Superior temporal gyrus (tissue), 1 donor: Measurements from ENCODE around the gene TBC1D16.

ENCODE experiments used
- DNase-seq: peaks from one replicate; pipeline ENCODE4 v3.0.0-alpha.2; 2016; ENCODE audit errors: extremely low spot score

Gene TBC1D16

GRCh38 chr17:79938336-79939093 lies 97.2 kb downstream of the TBC1D16 start:
- no peak for DNase-seq

GRCh38 chr17:79937391-79938335 lies 98.0 kb downstream of the TBC1D16 start:
- peak; percentile 4 for DNase-seq

- DNase-seq, result no peak
Measured at GRCh38 chr17:79936641-79937381, 98.9 kb downstream of the TBC1D16 start.

- no peak for DNase-seq
Measured at GRCh38 chr17:79936050-79936449, 99.6 kb downstream of the TBC1D16 start.

DNA sequence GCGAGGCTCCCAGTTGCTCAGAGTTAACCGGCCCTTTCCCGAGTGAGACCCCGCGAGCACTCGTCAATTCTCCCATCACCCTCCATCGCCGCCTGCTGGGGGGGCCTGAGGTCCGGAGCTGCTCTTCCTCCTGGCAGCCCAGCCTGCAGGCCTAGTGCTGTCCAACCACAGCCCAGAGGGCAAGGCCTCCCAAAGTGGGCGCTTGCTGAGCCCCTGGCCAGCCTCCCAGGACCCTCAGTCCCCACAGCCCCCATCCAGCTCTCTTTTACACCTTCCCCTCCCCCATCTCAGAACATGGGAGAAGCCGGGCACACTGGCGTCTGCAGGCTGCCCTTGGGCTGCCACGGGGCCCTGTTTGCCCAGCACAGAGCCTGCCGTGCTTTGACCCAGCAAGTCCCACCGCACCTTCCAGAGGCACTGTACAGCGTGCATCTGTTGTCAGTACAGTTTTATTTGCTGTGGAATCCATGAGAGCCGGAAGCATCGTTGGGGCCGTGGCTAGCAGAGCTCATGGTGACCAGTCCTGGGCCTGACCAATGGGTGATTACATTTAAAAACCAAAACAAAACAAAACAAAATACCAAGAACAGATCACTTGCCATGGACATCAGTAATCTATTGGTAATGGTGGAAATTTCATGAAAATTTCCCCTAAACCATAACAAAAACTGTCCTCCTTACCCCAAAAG lies 100.3 kb downstream of the TBC1D16 start:
- no peak for DNase-seq

- no peak for DNase-seq
Measured at GRCh38 chr17:79934653-79934970, 101.1 kb downstream of the TBC1D16 start.

GRCh38 chr17:79933863-79934652 lies 101.6 kb downstream of the TBC1D16 start:
- peak; percentile 74 for DNase-seq

DNA sequence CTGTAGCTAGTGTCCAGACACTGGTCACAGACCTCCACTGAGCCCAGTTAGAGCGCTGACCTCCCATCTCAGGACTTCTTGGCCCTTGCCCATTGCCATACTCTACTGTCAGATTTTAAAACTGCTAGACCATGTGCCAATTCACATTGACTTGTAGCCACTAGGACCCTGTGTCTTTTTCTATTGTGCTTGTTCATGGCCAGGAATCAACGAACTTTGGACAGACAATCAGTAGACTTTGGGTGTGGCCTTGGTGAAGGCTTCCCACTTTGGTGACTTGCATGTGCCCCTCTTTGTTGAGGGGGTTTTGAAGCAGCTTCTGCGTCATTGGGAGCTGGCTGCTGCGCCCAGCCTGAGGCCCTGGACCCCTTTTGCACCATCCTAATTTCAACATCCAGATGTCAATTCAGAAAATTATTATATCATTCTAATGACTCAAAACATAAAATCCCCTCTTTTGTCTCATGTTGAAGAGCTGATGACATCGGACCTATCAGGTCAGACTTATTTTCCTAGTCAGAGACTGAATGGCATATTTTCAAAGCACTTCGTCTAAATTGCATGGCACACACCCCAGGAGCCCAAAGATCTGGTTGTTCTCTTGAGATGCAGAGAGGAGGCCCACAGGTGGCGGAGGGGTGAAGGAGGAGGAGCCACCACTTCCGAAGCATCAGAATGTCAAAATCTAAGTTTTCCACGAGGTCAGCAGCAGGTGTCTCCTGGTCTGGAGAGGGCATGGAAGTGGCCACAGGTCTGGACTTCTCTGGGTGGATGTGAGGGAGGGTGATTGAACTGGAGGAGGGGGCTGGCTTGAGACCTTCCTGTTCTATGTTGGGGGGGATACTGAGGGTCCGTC lies 103.0 kb downstream of the TBC1D16 start:
- DNase-seq, result no peak

- no peak for DNase-seq
Measured at GRCh38 chr17:79931817-79932309, 103.8 kb downstream of the TBC1D16 start.

DNA sequence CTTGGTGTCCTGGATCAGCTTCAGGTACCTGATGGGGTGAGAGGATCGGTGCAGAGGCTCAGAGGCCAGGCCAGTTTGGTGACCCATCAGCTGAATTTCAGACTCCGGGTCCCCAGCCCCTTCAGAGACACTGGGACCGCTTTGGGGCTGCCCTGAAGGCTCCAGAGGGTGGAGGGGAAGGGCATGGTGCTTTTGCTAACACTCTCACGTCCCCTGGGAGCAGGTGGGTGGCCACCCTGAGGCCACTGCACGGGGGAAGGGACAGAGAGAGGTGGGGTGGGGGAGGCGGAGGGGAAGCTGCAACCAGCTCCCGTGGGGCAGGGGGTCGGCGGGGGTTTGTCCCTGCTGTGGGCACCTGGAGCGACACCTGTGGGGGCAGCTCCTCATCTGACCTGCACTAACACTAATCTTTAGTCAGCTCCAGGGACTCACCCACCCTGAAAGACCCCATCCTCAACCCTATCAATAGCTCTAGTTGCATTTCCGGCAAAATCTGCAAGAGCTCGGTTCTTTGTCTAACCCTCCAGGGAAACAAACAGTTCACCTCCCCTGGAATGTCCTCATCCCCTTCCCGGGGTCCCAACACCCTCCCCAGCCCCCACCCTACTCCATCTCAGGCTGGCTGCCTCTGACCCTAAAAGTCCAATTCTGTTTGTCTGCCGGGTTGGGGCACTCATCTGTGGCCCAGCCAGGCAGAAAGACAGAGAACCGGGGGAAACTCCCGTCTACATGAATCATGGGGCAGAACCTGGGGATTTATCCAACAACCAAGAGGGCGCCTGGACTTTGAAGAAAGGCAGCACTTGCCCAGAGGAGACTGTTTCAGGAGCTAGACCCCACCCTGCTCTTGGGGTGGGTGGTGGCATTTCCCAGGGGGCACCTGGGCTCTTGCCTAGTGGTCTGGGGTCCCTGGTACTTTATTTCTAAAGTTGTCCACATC lies 104.5 kb downstream of the TBC1D16 start:
- DNase-seq, result no peak

DNA sequence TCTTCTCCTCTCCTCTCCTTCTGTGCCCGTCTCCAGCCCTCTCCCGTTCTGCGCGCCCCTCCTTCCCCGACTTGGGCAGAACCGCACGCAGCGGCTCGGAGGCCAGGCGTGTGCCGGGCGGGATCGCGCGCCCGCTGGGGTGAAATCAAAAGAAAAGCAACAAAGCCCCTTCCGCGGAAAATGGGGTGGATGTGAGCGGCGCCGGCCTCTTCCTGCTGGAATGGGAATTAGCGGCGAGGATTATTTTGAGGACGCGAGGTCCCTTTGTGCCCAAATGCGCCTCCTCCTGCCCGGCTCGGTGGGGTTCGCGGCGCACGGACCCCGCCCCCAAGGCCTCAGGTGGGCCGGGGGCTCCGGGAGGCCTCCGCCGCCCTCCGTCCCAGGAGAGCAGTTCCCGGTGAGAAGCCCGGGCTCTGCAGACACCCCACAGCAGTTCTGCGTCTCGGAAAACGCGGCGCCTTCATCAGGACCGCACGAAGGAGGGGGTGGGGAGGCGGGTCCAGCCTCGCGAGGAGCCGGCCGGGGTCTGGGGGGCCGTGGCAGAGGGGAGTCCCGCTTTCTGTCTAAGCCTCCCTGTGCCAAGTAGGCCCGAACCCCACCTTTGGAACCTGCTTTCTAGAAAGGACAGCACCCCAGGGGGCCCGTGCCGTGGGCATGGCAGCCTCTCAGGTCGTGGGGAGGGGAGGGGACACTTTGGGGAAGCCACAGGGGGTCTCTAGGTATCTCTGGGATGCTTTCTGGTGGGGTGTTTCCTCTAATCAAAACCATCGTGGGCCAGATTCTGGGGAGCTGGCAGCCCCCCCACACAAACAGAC lies 105.4 kb downstream of the TBC1D16 start:
- no peak for DNase-seq

GRCh38 chr17:79929257-79930061 lies 106.2 kb downstream of the TBC1D16 start:
- DNase-seq, result no peak

GRCh38 chr17:79928502-79929256 lies 107.0 kb downstream of the TBC1D16 start:
- DNase-seq, result no peak

- no peak for DNase-seq
Measured at GRCh38 chr17:79927688-79928501, 107.8 kb downstream of the TBC1D16 start.

- no peak for DNase-seq
Measured at GRCh38 chr17:79927136-79927661, 108.5 kb downstream of the TBC1D16 start.
